ENCODE measurements around the gene SPHK2.
A peak's percentile ranks its signal among the peaks of the same experiment; 100 is the strongest.

The SPHK2 gene

GRCh38 chr19:48618278-48618915 is 909 bp upstream of the SPHK2 start:
- H3K9me3 ChIP-seq (ENCODE audit: insufficient read depth, low read length): no peaks in the 10 kb centered on the region
- DNase-seq (ENCODE audit: low read depth, low spot score): no peak
- TF ChIP-seq SUZ12 (IDR thresholded peaks at IDR 0.05; ENCODE audit: extremely low read depth, insufficient read depth, insufficient read length) (no peak), ZNF274 (IDR thresholded peaks at IDR 0.05; ENCODE audit: low read depth, low read length) (no peak), YY1 (IDR thresholded peaks at IDR 0.05; ENCODE audit: insufficient read depth, insufficient read length) (no peak)
- H3K9ac ChIP-seq (ENCODE audit: insufficient read length, low read depth): peak overlapping the region; percentile 96
- H3K36me3 ChIP-seq (ENCODE audit: insufficient read depth, insufficient read length, low read length): peaks cover 54% of the 10 kb centered on the region
- H3K4me3 ChIP-seq (ENCODE audit: insufficient read length, low read depth): peak overlapping the region; percentile 96
- H3K4me1 ChIP-seq (ENCODE audit: insufficient read depth, insufficient read length): peaks cover 23% of the 10 kb centered on the region
- H3K27me3 ChIP-seq (ENCODE audit: insufficient read depth, insufficient read length): no peaks in the 10 kb centered on the region

- no peaks in the 10 kb centered on the region for H3K9me3 ChIP-seq (ENCODE audit: insufficient read depth, low read length)
- peak overlapping the region; percentile 96 for H3K4me3 ChIP-seq (ENCODE audit: insufficient read length, low read depth)
- H3K27me3 ChIP-seq (ENCODE audit: insufficient read depth, insufficient read length): no peaks in the 10 kb centered on the region
- H3K36me3 ChIP-seq (ENCODE audit: insufficient read depth, insufficient read length, low read length): peaks cover 42% of the 10 kb centered on the region
- no peak for TF ChIP-seq YY1 (IDR thresholded peaks at IDR 0.05; ENCODE audit: insufficient read depth, insufficient read length)
- TF ChIP-seq SUZ12 (IDR thresholded peaks at IDR 0.05; ENCODE audit: extremely low read depth, insufficient read depth, insufficient read length): no peak
- TF ChIP-seq ZNF274 (IDR thresholded peaks at IDR 0.05; ENCODE audit: low read depth, low read length): no peak
- peak overlapping the region; percentile 76 for H3K9ac ChIP-seq (ENCODE audit: insufficient read length, low read depth)
- no peak for DNase-seq (ENCODE audit: low read depth, low spot score)
- H3K4me1 ChIP-seq (ENCODE audit: insufficient read depth, insufficient read length): peaks cover 23% of the 10 kb centered on the region
These were observed 633 bp downstream of the SPHK2 start for GRCh38 chr19:48619692-48620585.

DNA sequence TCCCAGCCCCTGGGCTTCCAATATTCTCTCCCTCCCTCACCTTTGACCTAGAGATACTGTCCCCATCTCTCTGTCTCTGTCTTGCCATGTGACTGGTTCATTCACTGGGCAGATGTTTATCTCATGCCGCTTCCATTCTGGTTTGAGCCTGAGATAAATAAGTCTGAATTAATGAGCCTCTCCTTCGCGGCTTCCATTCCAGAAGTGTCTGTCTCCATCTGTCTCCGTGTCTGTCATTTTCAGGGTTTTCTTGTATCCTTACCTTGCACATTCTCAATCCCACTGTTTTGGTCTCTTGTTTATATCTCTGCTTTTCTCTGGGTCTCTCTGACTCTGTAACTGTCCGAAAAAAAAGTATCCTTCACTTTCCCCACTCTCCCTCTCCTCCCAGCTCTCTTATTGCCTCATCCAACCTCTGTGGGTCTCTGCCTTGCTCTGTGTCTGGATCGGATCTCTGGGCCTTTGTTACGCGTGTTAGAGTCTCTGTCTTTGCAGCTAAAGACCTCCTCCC is 4.3 kb downstream of the SPHK2 start:
- TF ChIP-seq SUZ12 (IDR thresholded peaks at IDR 0.05; ENCODE audit: extremely low read depth, insufficient read depth, insufficient read length) (no peak), YY1 (IDR thresholded peaks at IDR 0.05; ENCODE audit: insufficient read depth, insufficient read length) (no peak), ZNF274 (IDR thresholded peaks at IDR 0.05; ENCODE audit: low read depth, low read length) (no peak)
- H3K27me3 ChIP-seq (ENCODE audit: insufficient read depth, insufficient read length): no peaks in the 10 kb centered on the region
- no peak for DNase-seq (ENCODE audit: low read depth, low spot score)
- H3K36me3 ChIP-seq (ENCODE audit: insufficient read depth, insufficient read length, low read length): peaks cover 17% of the 10 kb centered on the region
- H3K9ac ChIP-seq (ENCODE audit: insufficient read length, low read depth): peak overlapping the region; percentile 15
- H3K4me1 ChIP-seq (ENCODE audit: insufficient read depth, insufficient read length): no peaks in the 10 kb centered on the region
- H3K9me3 ChIP-seq (ENCODE audit: insufficient read depth, low read length): no peaks in the 10 kb centered on the region
- peak overlapping the region; percentile 10 for H3K4me3 ChIP-seq (ENCODE audit: insufficient read length, low read depth)

- peak; percentile 94 for DNase-seq (ENCODE audit: low read depth, low spot score)
- H3K4me1 ChIP-seq (ENCODE audit: insufficient read depth, insufficient read length): no peaks in the 10 kb centered on the region
- TF ChIP-seq YY1 (IDR thresholded peaks at IDR 0.05; ENCODE audit: insufficient read depth, insufficient read length) (peak; percentile 97), ZNF274 (IDR thresholded peaks at IDR 0.05; ENCODE audit: low read depth, low read length) (no peak), SUZ12 (IDR thresholded peaks at IDR 0.05; ENCODE audit: extremely low read depth, insufficient read depth, insufficient read length) (no peak)
These were observed 4.8 kb downstream of the SPHK2 start for GRCh38 chr19:48624067-48624594.

DNA sequence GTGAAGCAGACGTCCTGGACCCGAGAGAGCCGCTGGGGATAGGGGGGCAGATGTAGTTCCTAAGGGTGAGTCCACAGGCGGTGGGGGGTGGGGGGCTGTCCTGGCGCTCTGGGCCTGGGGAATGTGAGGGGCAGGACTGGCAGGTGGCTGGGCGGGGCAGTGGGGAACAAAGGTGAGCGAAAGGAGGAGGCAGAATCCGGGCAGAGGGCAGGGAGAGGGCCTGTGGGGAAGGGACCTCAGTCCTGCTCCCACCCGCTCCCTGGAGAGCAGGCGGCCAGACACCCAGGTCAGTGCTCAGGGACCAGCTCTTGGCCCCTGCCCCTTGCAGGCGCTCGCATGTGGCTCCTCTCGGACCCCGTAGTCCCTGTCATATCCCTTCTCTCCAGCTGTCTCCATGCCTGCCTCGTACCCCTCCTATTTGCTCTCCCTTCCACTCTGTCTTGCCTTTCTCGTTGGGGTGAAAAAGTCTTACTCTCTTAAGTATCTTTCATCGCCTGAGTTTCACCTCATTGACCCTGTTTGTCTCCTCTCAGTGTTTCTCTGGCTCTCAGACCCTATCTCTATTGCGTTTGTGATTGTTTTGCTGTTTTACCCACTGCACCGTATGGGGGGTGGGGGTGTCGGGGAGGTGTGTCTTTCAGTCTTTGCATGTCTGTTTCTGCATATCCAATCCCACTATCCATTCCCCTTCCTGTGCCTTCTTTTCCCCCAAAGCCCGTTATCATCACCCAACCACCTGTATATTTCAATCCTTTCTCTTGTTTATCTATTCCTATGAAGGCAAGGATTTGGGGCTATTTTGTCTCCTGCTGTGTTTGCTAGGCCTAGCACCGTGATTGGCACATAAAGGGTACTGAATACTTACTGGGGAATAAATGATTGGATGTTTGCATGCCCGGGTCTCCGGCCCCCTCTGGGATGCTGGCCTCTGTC is 5.8 kb downstream of the SPHK2 start:
- TF ChIP-seq ZNF274 (IDR thresholded peaks at IDR 0.05; ENCODE audit: low read depth, low read length) (no peak), YY1 (IDR thresholded peaks at IDR 0.05; ENCODE audit: insufficient read depth, insufficient read length) (no peak), SUZ12 (IDR thresholded peaks at IDR 0.05; ENCODE audit: extremely low read depth, insufficient read depth, insufficient read length) (no peak)
- Histone ChIP-seq H3K9ac (ENCODE audit: insufficient read length, low read depth) (peak overlapping the region; percentile 84), H3K36me3 (ENCODE audit: insufficient read depth, insufficient read length, low read length) (peaks cover 17% of the 10 kb centered on the region), H3K9me3 (ENCODE audit: insufficient read depth, low read length) (no peaks in the 10 kb centered on the region), H3K4me3 (ENCODE audit: insufficient read length, low read depth) (peak overlapping the region; percentile 67), H3K4me1 (ENCODE audit: insufficient read depth, insufficient read length) (no peaks in the 10 kb centered on the region), H3K27me3 (ENCODE audit: insufficient read depth, insufficient read length) (no peaks in the 10 kb centered on the region)
- DNase-seq (ENCODE audit: low read depth, low spot score): no peak

More at GRCh38 chr19:48624067-48624594, 4.8 kb downstream of the SPHK2 start:
- H3K4me3 ChIP-seq (ENCODE audit: insufficient read length, low read depth): peak overlapping the region; percentile 67
- H3K9ac ChIP-seq (ENCODE audit: insufficient read length, low read depth): peak overlapping the region; percentile 84
- peaks cover 17% of the 10 kb centered on the region for H3K36me3 ChIP-seq (ENCODE audit: insufficient read depth, insufficient read length, low read length)
- no peaks in the 10 kb centered on the region for H3K9me3 ChIP-seq (ENCODE audit: insufficient read depth, low read length)
- no peaks in the 10 kb centered on the region for H3K27me3 ChIP-seq (ENCODE audit: insufficient read depth, insufficient read length)

GRCh38 chr19:48625891-48626327 is 6.6 kb downstream of the SPHK2 start:
- Histone ChIP-seq H3K9ac (ENCODE audit: insufficient read length, low read depth) (peak overlapping the region; percentile 33), H3K4me3 (ENCODE audit: insufficient read length, low read depth) (no peak overlapping the region), H3K36me3 (ENCODE audit: insufficient read depth, insufficient read length, low read length) (peaks cover 15% of the 10 kb centered on the region), H3K9me3 (ENCODE audit: insufficient read depth, low read length) (no peaks in the 10 kb centered on the region), H3K27me3 (ENCODE audit: insufficient read depth, insufficient read length) (no peaks in the 10 kb centered on the region), H3K4me1 (ENCODE audit: insufficient read depth, insufficient read length) (peaks cover under 1% of the 10 kb centered on the region)
- no peak for TF ChIP-seq SUZ12 (IDR thresholded peaks at IDR 0.05; ENCODE audit: extremely low read depth, insufficient read depth, insufficient read length)
- no peak for TF ChIP-seq ZNF274 (IDR thresholded peaks at IDR 0.05; ENCODE audit: low read depth, low read length)
- no peak for TF ChIP-seq YY1 (IDR thresholded peaks at IDR 0.05; ENCODE audit: insufficient read depth, insufficient read length)
- DNase-seq (ENCODE audit: low read depth, low spot score): no peak
